GM13977 (cell line): ENCODE data around the gene SMKR1.

Source experiments
- DNase-seq: peaks from one replicate; pipeline ENCODE4 v3.0.0; 2012; ENCODE audit warnings: low spot score
- CTCF ChIP-seq: IDR thresholded peaks from 2 replicates; pipeline ENCODE4 v1.5.1; 2012; ENCODE audit warnings: mild to moderate bottlenecking, control low read depth; ENCODE audit not compliant: insufficient read depth; ENCODE audit errors: extremely low read depth, missing control alignments
- in situ Hi-C: fragments of 300-500 bp; cut with MboI; formaldehyde crosslinking; loops from one replicate; pipeline ENCODE4 v1.12.0; 2022; ENCODE audit warnings: low sequenced_read_pairs, low pct_unique_long_range_greater_than_20kb, mixed read lengths, inconsistent platforms; ENCODE audit not compliant: unreplicated experiment

The SMKR1 gene

GRCh38 chr7:129503725-129504124 lies 1.4 kb downstream of the SMKR1 start:
- in situ Hi-C loops = no loop called here
- DNase-seq = no peak

GRCh38 chr7:129512192-129512591 lies 9.9 kb downstream of the SMKR1 start:
- no peak for TF ChIP-seq CTCF
- in situ Hi-C loops = no loop called here
- no peak for DNase-seq

More at GRCh38 chr7:129503725-129504124, 1.4 kb downstream of the SMKR1 start:
- TF ChIP-seq CTCF = no peak

- no peak for DNase-seq
Measured at GRCh38 chr7:129513546-129513945, 11.2 kb downstream of the SMKR1 start.

GRCh38 chr7:129514683-129515082 lies 12.4 kb downstream of the SMKR1 start:
- TF ChIP-seq CTCF = no peak
- in situ Hi-C loops = no loop called here
- no peak for DNase-seq

More at GRCh38 chr7:129513546-129513945, 11.2 kb downstream of the SMKR1 start:
- no peak for TF ChIP-seq CTCF
- in situ Hi-C loops = no loop called here

GRCh38 chr7:129515381-129515780 lies 13.1 kb downstream of the SMKR1 start:
- no peak for TF ChIP-seq CTCF
- in situ Hi-C loops = no loop called here
- DNase-seq = no peak

GRCh38 chr7:129517931-129518330 lies 15.6 kb downstream of the SMKR1 start:
- no peak for TF ChIP-seq CTCF
- no peak for DNase-seq
- in situ Hi-C loops = no loop called here

GRCh38 chr7:129519464-129519863 lies 17.1 kb downstream of the SMKR1 start:
- in situ Hi-C loops = no loop called here
- no peak for DNase-seq
- no peak for TF ChIP-seq CTCF
